Sigmoid colon (tissue), 4 donors: ENCODE data around the gene TMPRSS9.

Source experiments
- EP300 ChIP-seq, 4 donors: sonication (generic); formaldehyde crosslinking; IDR thresholded peaks; one replicate each; pipeline ENCODE4 v1.6.1; 2017; ENCODE audit warnings: antibody characterized with exemption in 4 of 4
- POLR2A ChIP-seq, 2 donors: fragments of 450-650 bp; IDR thresholded peaks; one replicate each; pipeline ENCODE4 v1.6.1; 2016; ENCODE audit warnings: antibody characterized with exemption in 2 of 2, mild to moderate bottlenecking in 2 of 2, moderate library complexity in 2 of 2
- POLR2AphosphoS5 ChIP-seq, 4 donors: sonication (generic); formaldehyde crosslinking; IDR thresholded peaks; one replicate each; pipeline ENCODE4 v1.6.1; 2017; ENCODE audit warnings: antibody characterized with exemption in 4 of 4
- TF ChIP-seq, protein P1 (sequence below), 4 experiments: fragments of 450-650 bp in 3 of 4; fragments of 200-600 bp in 1 of 4; IDR thresholded peaks; one replicate each; pipeline ENCODE4 v1.5.1; 2016 to 2019; ENCODE audit warnings: antibody characterized with exemption in 4 of 4, mild to moderate bottlenecking in 3 of 4, moderate library complexity in 2 of 4

DNA sequence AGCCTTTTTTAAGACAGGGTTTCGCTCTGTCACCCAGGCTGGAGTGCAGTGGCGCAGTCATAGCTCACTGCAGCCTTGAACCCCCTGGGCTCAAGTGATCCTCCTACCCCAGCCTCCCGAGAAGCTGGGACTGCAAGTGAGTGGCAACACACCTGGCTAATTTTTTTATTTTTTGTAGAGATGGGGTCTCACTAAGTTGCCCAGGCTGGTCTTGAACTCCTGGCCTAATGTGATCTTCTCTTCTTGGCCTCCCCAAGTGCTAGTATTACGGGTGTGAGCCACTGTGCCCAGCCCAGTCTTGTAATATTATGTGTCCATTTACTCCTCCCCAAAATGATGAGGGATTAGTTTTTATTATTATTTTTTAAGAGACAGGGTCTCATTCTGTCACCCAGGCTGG is 49.0 kb upstream of the TMPRSS9 start:
- TF ChIP-seq, protein P1, sequence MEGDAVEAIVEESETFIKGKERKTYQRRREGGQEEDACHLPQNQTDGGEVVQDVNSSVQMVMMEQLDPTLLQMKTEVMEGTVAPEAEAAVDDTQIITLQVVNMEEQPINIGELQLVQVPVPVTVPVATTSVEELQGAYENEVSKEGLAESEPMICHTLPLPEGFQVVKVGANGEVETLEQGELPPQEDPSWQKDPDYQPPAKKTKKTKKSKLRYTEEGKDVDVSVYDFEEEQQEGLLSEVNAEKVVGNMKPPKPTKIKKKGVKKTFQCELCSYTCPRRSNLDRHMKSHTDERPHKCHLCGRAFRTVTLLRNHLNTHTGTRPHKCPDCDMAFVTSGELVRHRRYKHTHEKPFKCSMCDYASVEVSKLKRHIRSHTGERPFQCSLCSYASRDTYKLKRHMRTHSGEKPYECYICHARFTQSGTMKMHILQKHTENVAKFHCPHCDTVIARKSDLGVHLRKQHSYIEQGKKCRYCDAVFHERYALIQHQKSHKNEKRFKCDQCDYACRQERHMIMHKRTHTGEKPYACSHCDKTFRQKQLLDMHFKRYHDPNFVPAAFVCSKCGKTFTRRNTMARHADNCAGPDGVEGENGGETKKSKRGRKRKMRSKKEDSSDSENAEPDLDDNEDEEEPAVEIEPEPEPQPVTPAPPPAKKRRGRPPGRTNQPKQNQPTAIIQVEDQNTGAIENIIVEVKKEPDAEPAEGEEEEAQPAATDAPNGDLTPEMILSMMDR (IDR thresholded peaks at IDR 0.05), result no peak
- TF ChIP-seq EP300 (IDR thresholded peaks at IDR 0.05), result no peak
- no peak for TF ChIP-seq POLR2A (IDR thresholded peaks at IDR 0.05)
- TF ChIP-seq POLR2AphosphoS5 (IDR thresholded peaks at IDR 0.05), result no peak
